GM18517 (cell line): ENCODE data around the gene PTOV1.

Experiments
- ATAC-seq: cut with Tn5 transposase; IDR thresholded peaks from one replicate; pipeline ENCODE4 v1.9.1; 2021; ENCODE audit warnings: mild to moderate bottlenecking, moderate library complexity; ENCODE audit not compliant: unreplicated experiment

The PTOV1 gene

DNA sequence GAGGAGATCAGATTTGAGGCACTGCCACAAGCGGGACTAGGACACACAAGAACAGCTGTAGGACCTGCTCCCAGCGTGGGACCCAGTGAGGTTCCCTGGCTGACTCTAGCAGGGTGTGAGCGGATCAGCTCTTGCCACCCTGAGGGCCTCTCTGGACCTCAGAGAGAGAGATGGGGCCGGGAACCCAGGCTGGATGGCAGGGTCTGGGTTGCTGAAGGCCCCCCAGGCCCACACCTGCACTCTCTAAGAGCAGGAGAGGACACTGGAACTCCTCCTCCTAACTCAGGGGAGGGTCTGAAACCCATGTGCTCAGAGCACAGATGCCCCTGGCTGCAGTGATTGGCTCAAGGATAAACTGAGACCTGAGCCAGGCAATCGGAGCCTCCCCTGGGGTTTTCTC lies 59.2 kb downstream of the PTOV1 start:
- ATAC-seq, result no peak
